Erythroblast (primary cell): ENCODE measurements around the gene JPH2.

Source experiments
- DNase-seq, 2 experiments: peaks; one replicate each; lab custom pipeline; 2025; lab: John Stamatoyannopoulos, UW
- GATA1 ChIP-seq: IDR thresholded peaks from 2 replicates; pipeline ENCODE4 v1.6.1; 2011; ENCODE audit warnings: low read depth, mild to moderate bottlenecking, control low read depth, low read length, moderate library complexity
- POLR2A ChIP-seq: IDR thresholded peaks from 2 replicates; pipeline ENCODE4 v1.6.1; 2011; ENCODE audit warnings: mild to moderate bottlenecking, low read length

JPH2 gene

GRCh38 chr20:44111712-44112335 is 75.2 kb downstream of the JPH2 start:
- no peak for TF ChIP-seq POLR2A
- no peak for TF ChIP-seq GATA1
- no peak for DNase-seq

DNA sequence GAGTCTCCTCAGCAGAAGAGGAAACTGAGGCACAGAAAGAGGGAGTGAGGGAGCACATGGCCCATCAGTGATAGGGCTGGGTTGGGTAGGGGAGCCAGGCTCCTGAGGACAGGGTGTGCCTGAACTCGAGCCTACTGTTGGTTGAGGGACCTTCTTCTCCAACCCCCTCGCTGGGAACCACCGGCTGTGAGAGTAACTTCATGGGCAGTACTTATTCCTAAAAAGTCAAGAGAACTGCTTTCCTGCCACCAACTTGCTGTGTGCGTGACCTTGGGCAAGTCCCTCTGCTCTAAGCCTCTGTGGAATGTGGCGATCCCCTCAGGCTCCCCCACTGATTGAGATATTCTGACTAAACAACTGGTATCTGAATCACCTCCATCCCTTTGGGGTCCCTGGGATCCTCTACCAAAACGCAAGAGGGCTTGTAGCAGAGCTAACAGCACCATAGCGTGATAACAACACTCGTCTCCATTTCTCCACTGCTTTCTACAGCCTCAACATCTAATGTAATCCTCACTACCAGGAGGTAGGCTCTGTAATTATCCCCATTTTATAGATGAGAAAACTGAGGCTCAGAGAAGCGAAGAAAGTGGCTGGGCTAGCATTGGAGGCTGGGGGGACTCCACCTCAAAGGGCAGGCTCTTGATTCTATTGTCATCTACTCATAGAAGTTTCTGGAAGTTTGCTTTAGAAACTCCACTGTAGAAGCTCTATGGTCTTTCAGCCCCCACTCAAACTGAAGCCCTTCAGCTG is 76.0 kb downstream of the JPH2 start:
- no peak for TF ChIP-seq GATA1
- TF ChIP-seq POLR2A: no peak
- DNase-seq: no peak

DNA sequence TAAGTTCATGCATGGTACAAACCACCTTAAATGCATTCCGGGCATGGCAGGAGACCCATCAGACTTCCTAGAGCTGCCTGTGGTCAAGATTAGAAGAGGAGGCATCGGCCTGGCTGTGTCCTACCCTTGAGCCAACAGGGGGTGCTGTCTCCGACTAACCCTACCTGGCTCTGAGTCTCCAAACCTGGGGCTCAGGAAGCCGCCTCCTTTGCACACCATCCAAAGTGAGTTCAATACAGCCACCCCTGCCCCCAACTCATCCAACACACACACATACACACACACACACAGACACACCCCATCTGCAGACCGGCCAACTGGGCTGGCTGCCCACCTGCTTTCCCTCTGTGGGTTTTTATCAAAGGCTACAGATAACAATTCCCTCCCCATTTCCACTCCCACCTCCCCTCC is 77.0 kb downstream of the JPH2 start:
- DNase-seq: no peak
- TF ChIP-seq POLR2A (no peak), GATA1 (no peak)

DNA sequence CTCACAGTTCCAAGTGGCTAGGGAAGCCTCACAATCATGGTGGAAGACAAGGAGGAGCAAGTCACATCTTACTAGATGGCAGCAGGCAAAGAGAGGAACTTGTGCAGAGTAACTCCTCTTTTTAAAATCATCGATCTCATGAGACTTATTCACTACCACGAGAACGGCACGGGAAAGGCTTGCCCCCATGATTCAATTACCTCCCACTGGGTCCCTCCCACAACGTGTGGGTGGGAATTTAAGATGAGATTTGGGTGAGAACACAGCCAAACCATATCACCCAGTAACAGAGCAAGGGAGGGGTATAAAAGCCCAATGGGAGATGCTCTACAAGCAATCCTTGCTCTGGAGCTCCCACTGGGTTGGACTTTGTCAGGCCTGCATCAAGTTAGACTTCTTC is 80.4 kb downstream of the JPH2 start:
- DNase-seq: no peak
- no peak for TF ChIP-seq POLR2A
- TF ChIP-seq GATA1: no peak

- TF ChIP-seq GATA1 (no peak), POLR2A (no peak)
These were observed 82.0 kb downstream of the JPH2 start for GRCh38 chr20:44104798-44105517.

DNA sequence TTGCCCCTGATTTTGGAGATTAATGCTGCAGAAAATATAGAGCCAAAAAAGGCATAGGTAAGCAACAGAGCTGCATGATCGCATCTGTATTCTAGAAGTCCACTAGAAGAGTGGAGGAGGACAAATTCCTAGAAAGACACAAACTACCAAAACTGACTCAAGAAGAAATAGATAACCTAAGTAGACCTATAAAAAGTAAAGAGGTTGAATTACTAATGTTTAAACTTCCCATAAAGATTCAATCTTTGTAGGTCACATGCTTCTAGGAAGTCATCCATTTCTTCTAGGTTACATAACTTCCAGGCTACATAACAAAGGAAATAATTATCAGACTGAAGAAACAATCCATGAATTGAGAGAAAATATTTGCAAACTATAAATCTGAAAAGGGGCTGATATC is 84.4 kb downstream of the JPH2 start:
- DNase-seq: no peak
- TF ChIP-seq POLR2A: no peak
- no peak for TF ChIP-seq GATA1

More at GRCh38 chr20:44104798-44105517, 82.0 kb downstream of the JPH2 start:
- DNase-seq: no peak

- no peak for DNase-seq
- no peak for TF ChIP-seq GATA1
- no peak for TF ChIP-seq POLR2A
These were observed 87.2 kb downstream of the JPH2 start for GRCh38 chr20:44099832-44100231.

DNA sequence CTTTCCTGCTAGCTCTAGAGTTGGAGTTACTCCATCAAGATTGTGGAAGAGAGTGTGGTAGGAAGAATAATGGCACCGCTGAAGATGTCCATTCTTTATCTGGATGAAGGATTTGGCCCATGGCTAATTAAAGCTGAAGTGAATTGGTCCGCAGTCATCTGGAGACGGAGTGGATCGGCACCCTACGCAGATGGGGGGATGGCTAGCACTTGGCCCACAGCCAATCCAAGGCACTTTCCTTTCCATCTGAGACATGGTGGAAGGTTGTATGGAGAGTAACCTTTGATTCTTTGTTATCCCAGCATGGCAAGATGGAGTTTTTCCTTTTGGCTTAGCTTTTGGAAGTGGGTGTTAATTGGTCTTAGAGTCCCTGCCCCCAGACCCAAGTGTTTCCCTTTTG is 88.3 kb downstream of the JPH2 start:
- TF ChIP-seq GATA1 (no peak), POLR2A (no peak)
- no peak for DNase-seq

DNA sequence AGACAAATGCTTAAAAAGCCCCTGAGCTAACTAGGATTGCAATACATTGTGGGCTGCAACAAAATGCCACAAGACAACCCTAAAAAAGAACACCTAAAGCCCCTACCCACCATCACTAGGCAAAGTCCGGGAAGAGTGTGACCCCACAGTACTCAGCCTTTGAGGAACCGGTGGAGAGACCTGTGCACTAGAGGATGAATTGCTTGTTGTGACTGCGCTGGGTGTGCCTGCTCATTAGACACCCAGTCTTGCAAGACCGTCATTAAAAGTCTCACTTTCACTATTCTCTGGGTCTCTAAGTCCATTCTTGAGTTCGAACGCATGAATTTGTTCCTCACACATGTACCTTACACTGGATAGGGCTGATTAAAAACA is 88.7 kb downstream of the JPH2 start:
- no peak for DNase-seq
- TF ChIP-seq GATA1 (no peak), POLR2A (no peak)

GRCh38 chr20:44097521-44098255 is 89.3 kb downstream of the JPH2 start:
- TF ChIP-seq POLR2A (no peak), GATA1 (no peak)
- DNase-seq: no peak

GRCh38 chr20:44095831-44096230 is 91.2 kb downstream of the JPH2 start:
- TF ChIP-seq POLR2A (no peak), GATA1 (no peak)
- DNase-seq: no peak

- no peak for TF ChIP-seq GATA1
- TF ChIP-seq POLR2A: no peak
- DNase-seq: no peak
These were observed 93.8 kb downstream of the JPH2 start for GRCh38 chr20:44093249-44093582.

DNA sequence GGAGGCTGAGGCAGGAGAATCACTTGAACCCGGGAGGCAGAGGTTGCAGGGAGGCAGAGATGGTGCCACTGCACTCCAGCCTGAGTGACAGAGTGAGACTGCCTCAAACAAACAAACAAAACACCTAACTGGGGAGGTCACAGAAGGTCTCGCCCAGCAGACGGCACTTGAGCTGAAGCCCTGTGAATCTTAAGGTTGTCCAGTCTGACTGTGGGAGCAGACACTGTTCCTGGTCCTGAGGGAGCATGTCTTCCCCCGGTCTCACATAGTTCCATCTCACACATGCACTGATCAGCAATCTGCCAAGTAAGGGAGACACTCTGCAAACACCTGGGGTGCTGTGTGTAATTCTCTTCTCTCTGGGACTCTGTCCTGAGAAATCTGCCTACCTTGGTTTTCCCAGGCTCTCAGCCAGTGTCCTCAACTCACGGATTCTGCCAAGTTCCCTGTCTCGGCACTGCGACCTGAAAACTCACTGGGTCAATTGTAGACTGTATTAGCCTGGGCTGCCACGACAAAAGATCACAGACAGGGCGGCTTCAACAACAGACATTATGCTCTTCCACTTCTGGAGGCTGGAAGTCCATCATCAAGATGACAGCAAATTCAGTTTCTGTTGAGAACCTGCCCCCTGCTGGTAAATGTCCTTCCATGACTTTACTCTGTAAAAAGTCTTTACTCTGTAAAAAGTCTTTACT is 94.3 kb downstream of the JPH2 start:
- TF ChIP-seq POLR2A: no peak
- TF ChIP-seq GATA1: no peak
- DNase-seq: peak; percentile 30 to 63
